OCI-LY1 (cell line): ENCODE data around the gene ZNF804A.

Experiments used
- CTCF ChIP-seq: fragments of 200-600 bp; sonication (generic), shearing (Covaris generic); IDR thresholded peaks from 2 replicates; pipeline ENCODE4 v1.5.1; 2017; ENCODE audit warnings: mild to moderate bottlenecking, antibody characterized with exemption, low read length, moderate library complexity, mixed read lengths
- EZH2 ChIP-seq: fragments of 200-600 bp; sonication (generic), shearing (Covaris generic); IDR thresholded peaks from 2 replicates; pipeline ENCODE4 v1.8.0; 2017; ENCODE audit warnings: borderline replicate concordance, mixed run types, mild to moderate bottlenecking, antibody characterized with exemption, low read length, moderate library complexity, mixed read lengths

GRCh38 chr2:184581391-184581790 is 16.9 kb upstream of the ZNF804A start:
- TF ChIP-seq EZH2 (no peak), CTCF (no peak)
